ENCODE data around the gene CRHR1.
"Not testable (repeated sequence)": the region's sequence is repeated elsewhere in the genome, so short reads cannot be mapped to it uniquely, and the experiment has no call there.

The CRHR1 gene
- total RNA-seq, result 0 to 0.06 reads per million in 2 experiments

DNA sequence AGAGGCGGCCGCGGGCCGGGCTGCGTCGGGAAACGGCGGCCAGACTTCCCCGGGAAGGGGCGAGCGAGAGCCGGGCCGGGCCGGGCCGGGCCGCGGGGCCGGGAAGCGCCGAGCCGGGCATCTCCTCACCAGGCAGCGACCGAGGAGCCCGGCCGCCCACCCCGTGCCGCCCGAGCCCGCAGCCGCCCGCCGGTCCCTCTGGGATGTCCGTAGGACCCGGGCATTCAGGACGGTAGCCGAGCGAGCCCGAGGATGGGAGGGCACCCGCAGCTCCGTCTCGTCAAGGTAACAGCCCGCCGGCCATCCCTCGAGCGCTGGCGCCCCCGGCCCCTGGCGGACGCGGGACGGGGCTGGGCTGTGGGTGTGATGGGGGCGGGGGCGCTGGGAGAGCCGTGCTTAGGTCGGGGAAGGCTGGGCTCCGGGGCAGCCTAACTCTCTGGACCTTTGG lies at the start of gene CRHR1:
Gene CRHR1, plus strand, starts transcription at position 28 of the 448 bp plus-strand sequence. Its CDS starts 225 bp downstream, at position 253.
- DNase-seq (ENCODE audit: low read depth), result no peak

- DNase-seq (ENCODE audit: low read depth), result no peak
Observed at GRCh38 chr17:45734598-45734997, 49.5 kb upstream of the CRHR1 start.

- no peak for DNase-seq (ENCODE audit: low read depth)
Observed at GRCh38 chr17:45735488-45735887, 48.6 kb upstream of the CRHR1 start.

- no peak for DNase-seq (ENCODE audit: low read depth)
Observed at GRCh38 chr17:45739786-45740185, 44.3 kb upstream of the CRHR1 start.

DNA sequence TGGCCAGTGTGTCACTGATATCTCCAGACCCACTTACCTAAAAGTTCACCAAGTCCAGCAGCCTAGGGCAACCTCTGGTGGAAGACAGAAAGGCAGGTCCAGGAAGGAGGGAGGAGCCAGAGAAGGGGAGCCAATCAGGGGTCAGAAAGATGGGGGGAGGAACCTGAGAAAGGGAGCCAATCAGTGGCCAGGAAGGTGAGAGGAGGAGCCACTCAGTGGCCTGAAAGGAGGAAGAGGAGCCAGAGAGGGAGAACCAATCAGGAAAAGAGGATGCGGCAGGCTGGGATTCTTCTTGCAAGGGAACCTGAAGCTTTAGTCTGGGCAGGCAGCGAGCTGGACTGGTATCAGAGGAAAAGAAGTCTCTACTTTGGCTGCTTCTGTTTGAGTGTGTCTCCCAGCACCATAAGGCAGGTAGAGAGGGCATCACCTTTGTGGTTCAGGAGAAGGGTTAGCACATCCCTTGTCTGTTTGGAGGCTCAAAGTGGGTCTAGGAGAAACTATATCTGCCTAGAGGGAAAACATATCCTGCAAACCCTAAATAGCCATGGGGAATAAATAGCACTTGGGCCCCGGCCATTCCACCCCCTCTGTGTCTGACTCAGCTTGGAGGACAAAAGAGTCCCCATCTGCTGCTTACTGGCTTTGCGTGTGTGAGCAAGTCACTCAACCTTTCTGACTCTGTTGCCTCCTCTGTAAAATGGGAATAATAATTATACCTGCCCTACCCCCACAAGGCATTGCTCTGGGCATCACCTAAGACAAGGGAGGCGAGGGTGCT lies 43.4 kb upstream of the CRHR1 start:
- no peak for DNase-seq (ENCODE audit: low read depth)

DNA sequence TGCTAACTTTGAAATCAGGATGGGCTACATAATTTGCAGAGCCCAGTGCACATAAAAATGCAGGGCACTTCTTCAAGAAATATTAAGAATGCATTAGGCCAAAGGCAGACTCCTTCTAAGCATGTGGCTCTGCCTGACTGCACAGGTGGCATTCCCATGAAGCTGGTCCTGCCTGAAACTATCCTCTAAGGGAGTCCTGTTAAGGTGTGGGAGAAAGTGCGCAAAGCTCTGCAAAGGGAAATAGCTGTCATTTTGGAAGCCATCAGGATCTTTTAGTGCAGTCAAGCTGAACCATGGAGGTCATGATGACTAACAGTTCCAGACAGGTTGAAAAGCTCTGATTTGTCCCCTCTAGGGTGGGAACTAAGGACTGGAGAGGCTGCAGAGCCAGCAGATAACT lies 41.9 kb upstream of the CRHR1 start:
- DNase-seq (ENCODE audit: low read depth), result no peak

GRCh38 chr17:45743626-45744326 lies 40.3 kb upstream of the CRHR1 start:
- no peak for DNase-seq (ENCODE audit: low read depth)

- DNase-seq (ENCODE audit: low read depth), result not testable (repeated sequence)
Observed at GRCh38 chr17:45744826-45745225, 39.3 kb upstream of the CRHR1 start.

GRCh38 chr17:45745601-45746494 lies 38.3 kb upstream of the CRHR1 start:
- no peak for DNase-seq (ENCODE audit: low read depth)

DNA sequence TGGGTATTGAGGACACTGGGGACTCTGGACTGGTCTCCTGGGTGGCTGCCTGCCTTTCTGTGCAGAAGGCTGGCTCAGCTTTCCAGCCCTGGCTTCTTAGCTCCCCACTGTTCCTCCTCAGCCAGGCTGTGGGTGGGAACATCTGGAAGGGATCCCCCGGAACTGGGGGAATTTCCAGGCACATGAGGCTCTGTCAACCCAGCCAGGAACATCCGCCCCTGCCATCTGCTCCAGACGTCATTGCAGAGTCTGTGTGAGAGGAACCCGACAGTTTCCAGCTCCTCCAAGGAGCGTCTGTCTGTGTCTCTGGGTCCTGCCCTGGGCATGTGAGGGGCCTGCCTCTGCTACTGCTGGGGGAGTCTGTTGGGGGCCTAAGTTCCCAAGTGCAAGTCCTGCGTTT lies 36.2 kb upstream of the CRHR1 start:
- DNase-seq (ENCODE audit: low read depth), result no peak

DNA sequence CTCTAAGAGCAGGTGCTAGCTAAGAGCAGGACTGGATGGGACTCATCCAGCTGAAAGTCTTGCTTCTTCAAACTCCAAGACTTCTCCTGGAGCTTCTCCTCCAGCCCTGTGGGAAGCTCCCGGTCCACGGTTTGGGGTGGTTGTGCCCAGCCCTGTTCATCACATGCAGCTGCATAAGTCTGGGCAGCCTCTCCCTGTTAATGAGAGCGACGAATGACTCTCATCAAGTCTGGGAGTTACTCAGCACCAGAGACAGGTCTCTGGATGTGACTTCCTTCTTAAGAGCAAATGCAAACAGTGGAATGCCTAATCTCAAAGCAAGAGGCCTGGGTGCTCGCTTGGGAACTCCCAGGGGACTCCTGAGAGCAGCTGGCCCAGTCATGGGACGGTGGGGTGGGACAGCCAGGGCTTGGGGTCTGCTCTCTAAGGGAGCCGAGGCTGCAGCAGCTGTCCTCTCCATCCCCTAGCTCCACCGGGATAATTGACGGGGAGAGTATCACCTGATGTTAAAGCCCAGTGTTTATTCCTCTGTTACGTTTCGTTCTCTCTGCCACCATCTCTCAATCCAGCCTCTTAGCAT lies 35.3 kb upstream of the CRHR1 start:
- no peak for DNase-seq (ENCODE audit: low read depth)

- no peak for DNase-seq (ENCODE audit: low read depth)
Observed at GRCh38 chr17:45749831-45750335, 34.2 kb upstream of the CRHR1 start.

- DNase-seq (ENCODE audit: low read depth), result no peak
Observed at GRCh38 chr17:45750779-45751440, 33.2 kb upstream of the CRHR1 start.

DNA sequence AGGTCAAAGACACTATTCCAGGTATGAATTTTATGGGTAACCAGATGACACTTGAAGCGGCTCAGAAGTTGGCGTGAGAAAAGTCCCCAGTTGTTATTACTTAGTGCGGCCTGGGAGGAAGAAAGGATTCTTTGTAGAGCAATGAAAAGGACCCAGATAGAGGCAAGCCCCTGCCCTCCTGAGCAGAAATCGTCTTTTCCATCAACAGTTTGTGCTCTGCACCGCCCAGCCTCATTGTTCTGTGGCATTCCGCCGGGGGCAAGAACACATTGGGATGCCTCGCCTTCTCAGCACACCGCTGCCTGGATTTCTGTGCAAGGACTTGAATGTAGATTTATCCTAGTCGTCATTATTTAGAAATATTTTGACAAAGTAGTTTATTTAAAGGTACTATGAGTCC lies 32.7 kb upstream of the CRHR1 start:
- DNase-seq (ENCODE audit: low read depth), result no peak

GRCh38 chr17:45752246-45752645 lies 31.9 kb upstream of the CRHR1 start:
- DNase-seq (ENCODE audit: low read depth), result no peak

DNA sequence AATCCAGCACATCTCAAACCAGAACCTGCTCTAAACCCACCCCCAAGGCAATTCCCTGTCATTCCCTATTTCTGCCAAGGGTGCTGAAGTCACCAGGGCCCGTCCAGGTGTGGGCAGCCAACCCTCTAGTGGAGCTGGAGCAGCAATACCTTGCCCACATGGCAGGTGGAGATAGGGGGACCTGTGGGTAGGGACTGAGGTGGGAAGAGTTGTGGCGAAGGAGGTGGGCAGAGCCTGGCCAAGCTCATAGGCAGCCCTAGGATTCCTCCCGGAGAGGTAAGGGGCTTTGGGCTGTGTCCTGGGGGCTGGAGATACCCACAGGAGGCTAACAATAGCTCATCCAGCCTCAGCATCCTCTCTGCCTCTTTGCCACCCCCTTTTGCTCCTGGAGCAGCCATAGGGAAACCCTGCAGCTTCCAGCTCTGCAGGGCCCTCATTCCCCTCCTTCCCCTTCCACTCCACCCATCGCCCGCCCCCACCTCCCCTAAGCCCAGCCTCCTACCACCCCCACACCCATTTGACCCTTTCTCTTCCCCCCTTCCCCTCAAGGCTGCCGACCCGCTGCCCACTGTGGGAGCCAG lies 30.4 kb upstream of the CRHR1 start:
- DNase-seq (ENCODE audit: low read depth), result no peak

- no peak for DNase-seq (ENCODE audit: low read depth)
Observed at GRCh38 chr17:45755050-45755449, 29.1 kb upstream of the CRHR1 start.

DNA sequence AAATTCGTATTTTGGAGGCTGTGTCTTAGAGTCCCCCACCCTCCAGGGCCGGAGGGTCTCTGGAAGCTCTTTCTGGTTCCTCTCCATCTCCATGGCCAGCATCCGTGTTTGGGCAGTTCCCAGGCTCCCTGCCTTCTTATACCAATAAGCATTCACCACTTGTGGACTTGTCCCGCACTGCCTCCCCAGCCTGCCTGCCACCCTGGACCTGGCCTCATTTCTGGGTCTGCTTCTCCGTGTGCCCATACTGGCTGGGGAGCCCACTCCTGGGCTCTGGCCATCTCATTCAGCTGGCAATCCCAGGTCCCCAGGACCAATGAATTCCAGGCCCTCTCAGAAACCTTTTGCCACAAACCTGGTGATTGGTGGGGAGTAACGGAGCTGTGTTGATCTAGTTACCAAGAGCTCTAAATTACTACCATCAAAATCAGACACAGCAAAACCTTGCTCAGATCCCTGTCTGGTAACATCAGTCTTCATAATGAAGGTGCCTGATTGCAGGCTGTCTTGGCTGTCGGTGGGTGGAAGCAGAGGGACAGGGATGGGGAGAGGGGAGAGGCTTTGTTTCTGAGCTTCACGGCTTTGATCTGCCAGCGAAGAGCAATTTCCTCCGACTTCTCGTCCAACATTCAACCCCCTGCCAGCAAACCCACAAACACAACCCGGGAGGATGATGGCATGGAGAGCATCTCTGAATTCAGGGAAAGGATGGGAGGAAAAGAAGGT lies 27.7 kb upstream of the CRHR1 start:
- DNase-seq (ENCODE audit: low read depth), result no peak

DNA sequence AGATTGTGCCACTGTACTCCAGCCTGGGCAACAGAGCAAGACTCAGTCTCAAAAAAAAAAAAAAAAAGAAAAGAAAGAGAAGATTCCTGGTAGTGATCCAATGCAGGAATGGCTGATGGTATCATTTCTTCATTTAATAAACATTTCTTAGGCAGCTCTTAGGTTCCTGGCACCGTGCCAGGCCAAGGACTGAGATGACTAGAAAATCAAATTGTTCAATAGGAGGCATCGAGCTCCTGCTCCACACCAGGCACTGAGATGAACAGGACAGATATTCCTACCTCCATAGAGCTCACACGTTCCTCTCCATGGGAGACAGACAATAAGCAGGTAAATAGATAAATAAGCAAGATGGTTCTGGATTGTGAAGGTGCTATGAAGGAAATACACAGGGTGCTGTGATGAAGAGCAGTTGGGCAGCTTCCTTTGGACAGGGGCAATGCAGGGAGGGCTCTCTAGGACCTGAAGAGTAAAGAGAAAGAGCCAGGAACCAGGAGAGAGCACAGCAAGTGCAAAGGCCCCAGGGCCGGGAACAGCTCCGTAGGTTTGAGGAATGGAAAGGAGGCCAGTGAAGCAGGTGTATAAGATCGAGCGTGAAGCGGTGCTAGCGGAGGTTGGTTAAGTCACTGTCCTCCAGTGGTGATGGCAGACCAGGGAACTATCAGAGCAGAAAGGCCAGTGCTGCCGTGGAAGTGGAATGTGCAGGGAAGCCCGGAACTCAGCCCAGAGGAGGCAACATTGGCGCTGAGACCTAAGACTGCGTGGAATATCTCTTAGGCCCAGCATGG lies 26.5 kb upstream of the CRHR1 start:
- no peak for DNase-seq (ENCODE audit: low read depth)
